Common myeloid progenitor, CD34-positive (primary cell): ENCODE measurements around the gene MEIOSIN.

Experiments used
- CTCF ChIA-PET: fragments of 350-600 bp; sonication (Branson Sonifier 250); formaldehyde crosslinking; loops from one replicate; lab custom pipeline; 2021; ENCODE audit warnings: antibody characterized with exemption; lab: Charles Lee
- POLR2A ChIA-PET: fragments of 350-600 bp; sonication (Branson Sonifier 250); formaldehyde crosslinking; loops from one replicate; lab custom pipeline; 2021; ENCODE audit warnings: antibody characterized with exemption; lab: Charles Lee
- DNase-seq, 3 donors: peaks; one replicate each; pipeline versions ENCODE4 v3.0.0 to v3.0.0-alpha.2; 2013
- H3K27ac ChIP-seq, 2 experiments: 1 replicate in 1 of 2; 2 replicates in 1 of 2; pipeline ENCODE4 v1.7.0; 2013; ENCODE audit warnings: inconsistent platforms in 2 of 2, low read length in 2 of 2, mild to moderate bottlenecking in 2 of 2, low read depth in 1 of 2, moderate library complexity in 1 of 2; ENCODE audit not compliant: severe bottlenecking in 2 of 2, insufficient read depth in 1 of 2, poor library complexity in 1 of 2
- H3K27me3 ChIP-seq, 5 experiments: replicated peaks in 2 of 5; 1 replicate in 3 of 5; 2 replicates in 2 of 5; pipeline versions ENCODE4 v1.6.1 to v1.7.0; 2013; ENCODE audit warnings: low read length in 4 of 5, mild to moderate bottlenecking in 2 of 5, moderate library complexity in 2 of 5, inconsistent platforms in 1 of 5; ENCODE audit not compliant: insufficient read depth in 5 of 5, control insufficient read depth in 4 of 5
- H3K36me3 ChIP-seq, 4 experiments: 1 replicate in 2 of 4; 2 replicates in 2 of 4; pipeline versions ENCODE4 v1.6.1 to v1.7.0; 2013; ENCODE audit warnings: low read length in 3 of 4, control low read depth in 1 of 4, mild to moderate bottlenecking in 1 of 4; ENCODE audit not compliant: control insufficient read depth in 4 of 4, insufficient read depth in 4 of 4
- H3K4me1 ChIP-seq, 4 experiments: 1 replicate in 3 of 4; 2 replicates in 1 of 4; pipeline versions ENCODE4 v1.6.1 to v1.7.1; 2013; ENCODE audit warnings: low read length in 3 of 4, mild to moderate bottlenecking in 3 of 4, control low read depth in 1 of 4, inconsistent platforms in 1 of 4, moderate library complexity in 1 of 4; ENCODE audit not compliant: control insufficient read depth in 4 of 4, insufficient read depth in 4 of 4; ENCODE audit errors: control extremely low read depth in 1 of 4
- H3K4me3 ChIP-seq, 7 experiments: 1 replicate in 4 of 7; 2 replicates in 3 of 7; pipeline versions ENCODE4 v1.5.1 to v1.7.0; 2013; ENCODE audit warnings: mild to moderate bottlenecking in 7 of 7, low read length in 6 of 7, moderate library complexity in 6 of 7, inconsistent platforms in 2 of 7, low read depth in 2 of 7, control low read depth in 1 of 7; ENCODE audit not compliant: insufficient read depth in 4 of 7, control insufficient read depth in 1 of 7; ENCODE audit errors: extremely low read depth in 1 of 7
- H3K9me3 ChIP-seq, 5 experiments: 1 replicate in 4 of 5; 2 replicates in 1 of 5; pipeline versions ENCODE4 v1.6.1 to v1.7.1; 2013; ENCODE audit warnings: low read length in 4 of 5, mild to moderate bottlenecking in 2 of 5, inconsistent platforms in 1 of 5, low read depth in 1 of 5, moderate library complexity in 1 of 5; ENCODE audit not compliant: control insufficient read depth in 4 of 5, insufficient read depth in 2 of 5; ENCODE audit errors: control extremely low read depth in 1 of 5
- WGBS: methylation state at CpG from one replicate; pipeline ENCODE4 v1.1.5; 2013; ENCODE audit not compliant: insufficient coverage; 5-methylcytosine and 5-hydroxymethylcytosine counted together

Gene MEIOSIN

GRCh38 chr19:45772130-45772840 is 39.0 kb downstream of the MEIOSIN start:
- Histone ChIP-seq H3K4me1 (peaks cover 0 to 38% (median 33%) of the 10 kb centered on the region in 4 experiments), H3K27me3 (peaks cover 0 to 60% (median 24%) of the 10 kb centered on the region in 5 experiments), H3K36me3 (no peaks in the 10 kb centered on the region), H3K4me3 (no peak overlapping the region), H3K9me3 (no peaks in the 10 kb centered on the region), H3K27ac (no peak overlapping the region)
- CTCF ChIA-PET = interaction anchor here (0.5 to 10.6 kb wide), 8 partner anchors 9 to 110 kb away, joined by 3 to 138 read pairs (median 4); partner anchors contain the start of genes DMWD and FOXA3
- WGBS = 70% methylated on average over 7 of the region's 14 CpGs
- DNase-seq = peak in 1 of 3 donors; percentile 17
- POLR2A ChIA-PET = no interaction called here

- Histone ChIP-seq H3K27me3 (peaks cover 0 to 60% (median 21%) of the 10 kb centered on the region in 5 experiments), H3K9me3 (no peaks in the 10 kb centered on the region), H3K27ac (no peak overlapping the region), H3K4me3 (no peak overlapping the region), H3K36me3 (no peaks in the 10 kb centered on the region), H3K4me1 (peaks cover 0 to 32% (median 29%) of the 10 kb centered on the region in 4 experiments)
- DNase-seq = no peak
- CTCF ChIA-PET = interaction anchor here (0.9 to 10.6 kb wide), 7 partner anchors 9 to 110 kb away, joined by 3 to 138 read pairs (median 4); partner anchors contain the start of genes DMPK, DMWD and FOXA3
- POLR2A ChIA-PET = no interaction called here
- WGBS = 100% methylated on average over 3 of the region's 3 CpGs
Measured at GRCh38 chr19:45772912-45773311, 39.7 kb downstream of the MEIOSIN start.

- CTCF ChIA-PET = interaction anchor here (0.9 to 10.6 kb wide), 6 partner anchors 8 to 109 kb away, joined by 3 to 138 read pairs (median 4); partner anchors contain the start of genes DMPK and DMWD
- H3K27me3 ChIP-seq = peaks cover 0 to 60% (median 23%) of the 10 kb centered on the region in 5 experiments
- no CpG with 5 or more reads among the region's 2 CpGs for WGBS
Measured at GRCh38 chr19:45773384-45773783, 40.1 kb downstream of the MEIOSIN start.

GRCh38 chr19:45774765-45775164 is 41.5 kb downstream of the MEIOSIN start:
- H3K36me3 ChIP-seq = no peaks in the 10 kb centered on the region

More at GRCh38 chr19:45773384-45773783, 40.1 kb downstream of the MEIOSIN start:
- H3K4me3 ChIP-seq = no peak overlapping the region
- no peak overlapping the region for H3K27ac ChIP-seq
- no peaks in the 10 kb centered on the region for H3K36me3 ChIP-seq
- peak in 2 of 3 donors; percentile 40 to 50 for DNase-seq
- peaks cover 0 to 28% (median 24%) of the 10 kb centered on the region in 4 experiments for H3K4me1 ChIP-seq
- POLR2A ChIA-PET = no interaction called here
- no peaks in the 10 kb centered on the region for H3K9me3 ChIP-seq

GRCh38 chr19:45777395-45777961 is 44.2 kb downstream of the MEIOSIN start:
- ChIA-PET CTCF (interaction anchor here (1.5 kb wide), 1 partner anchor 40 kb away, joined by 3 read pairs; no protein-coding TSS in a partner anchor), POLR2A (no interaction called here)
- WGBS = 97% methylated on average over 33 of the region's 34 CpGs
- DNase-seq = no peak
- Histone ChIP-seq H3K27ac (no peak overlapping the region), H3K4me1 (peaks cover 0 to 13% (median 12%) of the 10 kb centered on the region in 4 experiments), H3K27me3 (peaks cover 0 to 80% (median 20%) of the 10 kb centered on the region in 5 experiments), H3K4me3 (no peak overlapping the region), H3K36me3 (no peaks in the 10 kb centered on the region), H3K9me3 (no peaks in the 10 kb centered on the region)

More at GRCh38 chr19:45774765-45775164, 41.5 kb downstream of the MEIOSIN start:
- DNase-seq = no peak
- CTCF ChIA-PET = interaction anchor here (10.6 kb wide), 1 partner anchor 19 kb away, joined by 138 read pairs; the partner anchor contains the start of gene DMWD
- H3K9me3 ChIP-seq = no peaks in the 10 kb centered on the region
- peaks cover 0 to 25% (median 23%) of the 10 kb centered on the region in 4 experiments for H3K4me1 ChIP-seq
- H3K4me3 ChIP-seq = no peak overlapping the region
- no peak overlapping the region for H3K27ac ChIP-seq
- 93% methylated on average over 9 of the region's 9 CpGs for WGBS
- POLR2A ChIA-PET = interaction anchor here (0.7 kb wide), 1 partner anchor 18 kb away, joined by 5 read pairs; the partner anchor contains the start of gene DMWD
- peaks cover 0 to 71% (median 25%) of the 10 kb centered on the region in 5 experiments for H3K27me3 ChIP-seq

DNA sequence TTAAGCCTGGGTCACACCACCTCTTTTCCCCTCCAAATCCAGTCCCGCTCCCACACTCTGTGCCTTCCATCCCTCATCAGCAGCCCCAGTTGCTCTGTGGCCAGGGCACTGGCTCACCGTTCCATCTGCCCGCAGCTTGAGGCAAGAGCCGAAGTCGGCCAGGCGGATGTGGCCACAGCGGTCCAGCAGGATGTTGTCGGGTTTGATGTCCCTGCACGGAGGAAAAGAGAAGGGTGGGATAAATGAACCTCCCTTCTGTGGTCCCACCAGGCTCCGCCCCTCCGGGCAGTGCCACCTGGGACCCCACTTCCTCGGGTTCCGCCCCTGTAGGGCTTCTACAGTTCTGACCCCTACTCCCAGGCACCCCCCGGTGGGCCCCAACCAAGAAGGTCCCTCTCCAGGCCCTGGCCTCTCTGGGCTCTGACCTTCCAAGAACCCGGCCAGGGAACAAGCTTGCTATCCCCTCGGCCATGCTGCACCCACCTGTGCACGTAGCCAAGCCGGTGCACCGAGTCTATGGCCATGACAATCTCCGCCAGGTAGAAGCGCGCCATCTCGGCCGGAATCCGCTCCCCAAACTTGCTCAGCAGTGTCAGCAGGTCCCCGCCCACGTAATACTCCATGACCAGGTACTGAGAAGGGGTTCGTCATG is 44.9 kb downstream of the MEIOSIN start:
- Histone ChIP-seq H3K4me1 (peaks cover 0 to 13% (median 12%) of the 10 kb centered on the region in 4 experiments), H3K9me3 (no peaks in the 10 kb centered on the region), H3K36me3 (no peaks in the 10 kb centered on the region), H3K27ac (no peak overlapping the region), H3K4me3 (no peak overlapping the region), H3K27me3 (peaks cover 0 to 78% (median 15%) of the 10 kb centered on the region in 5 experiments)
- no peak for DNase-seq
- ChIA-PET POLR2A (no interaction called here), CTCF (interaction anchor here (1.5 kb wide), 1 partner anchor 39 kb away, joined by 3 read pairs; no protein-coding TSS in a partner anchor)
- 96% methylated on average over 28 of the region's 28 CpGs for WGBS
